ENCODE results near the gene RDX.
"Not testable (repeated sequence)": the region's sequence is repeated elsewhere in the genome, so short reads cannot be mapped to it uniquely, and the experiment has no call there.

RDX gene

DNA sequence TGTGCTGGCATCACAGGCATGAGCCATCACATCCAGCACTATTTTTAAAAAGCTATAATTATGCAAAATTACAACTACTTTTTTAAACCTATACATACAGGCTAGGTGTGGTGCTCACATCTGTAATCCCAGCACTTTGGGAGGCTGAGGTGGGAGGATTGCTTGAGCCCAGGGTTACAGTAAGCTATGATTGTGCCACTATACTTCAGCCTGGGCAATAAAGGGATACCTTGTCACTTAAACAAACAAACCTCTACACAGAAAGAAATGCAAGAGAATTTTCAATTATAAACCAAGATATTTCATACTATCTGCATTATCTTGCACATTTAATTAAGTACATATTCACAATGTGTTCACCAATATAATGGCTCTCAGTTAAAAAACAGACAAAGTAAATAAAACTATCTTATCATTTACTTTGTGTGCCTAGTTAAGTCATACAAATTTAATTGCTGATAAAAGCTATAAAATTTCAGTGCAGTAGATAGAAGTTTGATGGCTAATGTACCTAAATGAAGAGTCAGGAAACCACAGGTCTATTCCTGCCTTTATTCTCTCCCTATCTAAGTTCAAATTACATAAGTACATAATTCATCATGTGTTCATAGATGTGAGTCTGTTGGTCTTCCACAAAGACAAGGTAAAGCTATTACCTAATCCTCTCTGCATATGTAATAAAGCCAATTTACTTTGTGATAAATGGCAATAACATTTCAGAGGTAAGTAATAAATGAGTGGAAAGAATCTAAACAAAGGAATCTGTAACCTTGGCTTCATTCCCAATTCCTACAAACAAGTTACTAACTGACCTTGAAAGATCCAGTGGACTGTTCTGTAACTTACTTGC is 9.0 kb upstream of the RDX start:
- DNase-seq (ENCODE audit: low read depth) = no peak

DNA sequence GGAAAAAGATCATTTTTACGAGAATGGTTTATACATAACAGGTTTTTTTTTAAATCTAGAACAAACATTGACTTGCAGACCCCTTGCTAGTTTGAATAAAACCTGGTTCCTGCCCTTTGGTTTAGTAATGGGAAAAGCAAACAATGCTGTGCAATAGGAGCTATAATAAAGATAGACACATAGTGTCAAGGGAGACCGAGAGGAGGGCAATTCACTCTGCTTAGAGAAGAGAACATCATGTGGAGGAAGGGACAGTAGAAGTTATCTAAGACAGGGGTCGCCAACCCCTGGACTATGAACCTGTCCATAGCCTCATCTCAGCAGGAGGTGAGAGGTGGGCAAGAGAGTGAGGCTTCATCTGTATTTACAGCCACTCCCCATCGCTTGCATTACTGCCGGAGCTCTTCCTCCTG is 7.0 kb upstream of the RDX start:
- no peak for DNase-seq (ENCODE audit: low read depth)

DNA sequence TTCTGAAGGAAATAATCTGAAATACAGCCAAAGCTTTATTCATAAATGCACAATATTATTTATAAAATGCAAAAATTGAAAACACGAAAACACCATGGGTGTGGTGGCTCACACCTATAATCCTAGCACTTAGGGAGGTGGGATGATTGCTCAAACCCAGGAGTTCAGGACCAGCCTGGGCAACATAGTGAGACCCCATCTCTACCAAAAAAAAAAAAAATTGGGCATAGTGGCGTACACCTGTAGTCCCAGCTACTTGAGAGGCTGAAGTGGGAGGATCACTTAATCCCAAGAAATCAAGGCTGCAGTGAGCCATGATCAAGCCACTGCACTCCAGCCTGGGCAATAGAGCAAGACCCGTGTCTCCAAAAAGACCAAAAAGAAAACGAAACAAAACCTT is 5.2 kb upstream of the RDX start:
- no peak for DNase-seq (ENCODE audit: low read depth)

DNA sequence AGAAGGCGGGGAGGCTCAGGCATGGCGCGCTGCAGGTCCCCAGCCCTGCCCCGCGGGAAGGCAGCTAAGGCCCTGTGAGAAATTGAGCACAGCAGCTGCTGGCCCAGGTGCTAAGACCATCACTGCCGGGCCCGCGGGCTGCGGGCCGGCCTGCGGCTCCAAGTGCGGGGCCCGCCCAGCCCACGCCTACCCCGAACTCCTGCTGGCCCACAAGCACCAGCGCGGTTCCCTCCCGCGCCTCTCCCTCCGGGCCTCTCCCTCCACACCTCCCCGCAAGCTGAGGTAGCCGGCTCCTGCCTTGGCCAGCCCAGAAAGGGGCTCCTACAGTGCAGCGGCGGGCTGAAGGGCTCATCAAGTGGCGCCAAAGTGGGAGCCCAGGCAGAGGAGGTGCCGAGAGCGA is 4.6 kb upstream of the RDX start:
- no peak for DNase-seq (ENCODE audit: low read depth)

DNA sequence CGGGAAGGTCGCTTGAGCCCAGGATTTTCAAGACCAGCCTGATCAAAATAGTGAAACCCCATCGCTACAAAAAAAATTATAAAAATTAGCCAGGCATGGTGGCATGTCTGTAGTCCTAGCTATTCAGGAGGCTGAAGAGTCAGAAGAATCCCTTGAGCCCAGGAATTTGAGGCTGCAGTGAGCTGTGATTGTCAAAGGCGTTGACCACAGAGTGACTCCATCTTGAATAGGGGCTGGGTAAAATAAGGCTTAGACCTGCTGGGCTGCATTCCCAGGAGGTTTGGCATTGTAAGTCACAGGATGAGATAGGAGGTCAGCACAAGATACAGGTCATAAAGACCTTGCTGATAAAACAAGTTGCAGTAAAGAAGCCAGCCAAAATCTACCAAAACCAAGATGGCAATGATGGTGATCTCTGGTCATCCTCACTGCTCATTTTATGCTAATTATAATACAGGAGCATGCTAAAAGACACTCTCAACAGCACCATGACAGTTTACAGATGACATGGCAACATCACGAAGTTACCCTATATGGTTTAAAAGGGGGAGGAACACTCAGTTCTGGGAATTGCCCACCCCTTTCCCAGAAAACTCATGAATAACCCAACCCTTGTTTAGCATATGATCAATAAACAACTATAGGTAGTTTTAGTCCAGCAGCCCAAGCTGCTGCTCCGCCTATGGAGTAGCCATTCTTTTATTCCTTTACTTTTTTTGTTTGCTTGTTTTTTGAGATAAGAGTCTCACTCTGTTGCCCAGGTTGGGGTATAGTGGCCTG is 2.8 kb upstream of the RDX start:
- DNase-seq (ENCODE audit: low read depth) = no peak

DNA sequence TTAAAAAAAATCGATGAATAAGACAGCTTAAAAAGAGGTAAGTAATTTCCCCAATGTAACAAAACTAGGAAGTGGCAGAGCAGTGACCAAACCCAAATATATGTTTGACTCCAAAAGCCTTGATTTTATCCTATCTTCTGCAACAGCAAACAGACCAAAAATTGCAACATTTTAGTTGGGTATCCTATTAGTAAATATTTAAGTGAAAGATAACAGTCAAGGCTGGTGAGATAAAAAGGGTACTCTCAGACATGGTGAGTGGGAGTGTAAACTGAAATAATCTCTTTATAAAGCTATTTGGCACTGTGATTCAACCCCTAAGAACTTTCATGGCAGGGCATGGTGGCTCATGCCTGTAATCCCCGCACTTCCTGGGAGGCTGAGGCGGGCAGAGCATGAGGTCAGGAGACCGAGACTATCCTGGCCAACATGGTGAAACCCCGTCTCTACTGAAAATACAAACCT is 1.9 kb upstream of the RDX start:
- DNase-seq (ENCODE audit: low read depth) = no peak

DNA sequence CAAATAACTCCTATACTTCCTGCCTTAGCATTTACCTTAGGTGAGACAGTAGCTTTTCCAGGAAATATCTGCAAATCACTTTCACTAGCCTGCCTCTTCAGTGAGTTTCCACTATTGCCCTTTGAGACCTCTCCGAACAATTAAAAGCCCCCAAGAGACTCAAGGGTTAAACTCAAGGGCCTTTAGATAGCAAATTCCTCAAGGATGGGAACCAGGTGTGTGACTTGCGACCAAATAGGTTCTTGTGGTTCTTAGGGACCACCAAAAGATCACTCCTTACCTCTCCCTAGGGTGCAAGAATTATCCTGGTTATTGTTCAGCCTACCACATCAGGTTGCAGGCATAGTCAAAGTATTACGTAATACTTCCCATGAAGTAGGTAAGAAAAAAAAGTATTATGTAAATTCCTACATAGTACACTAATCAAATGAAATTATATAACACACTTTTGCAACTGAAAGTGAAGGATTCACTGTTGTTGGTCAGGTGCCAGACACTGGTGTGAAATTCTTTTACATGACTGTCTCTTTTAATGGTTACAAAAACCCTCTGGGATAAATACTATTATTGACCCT is 1.4 kb upstream of the RDX start:
- no peak for DNase-seq (ENCODE audit: low read depth)

DNA sequence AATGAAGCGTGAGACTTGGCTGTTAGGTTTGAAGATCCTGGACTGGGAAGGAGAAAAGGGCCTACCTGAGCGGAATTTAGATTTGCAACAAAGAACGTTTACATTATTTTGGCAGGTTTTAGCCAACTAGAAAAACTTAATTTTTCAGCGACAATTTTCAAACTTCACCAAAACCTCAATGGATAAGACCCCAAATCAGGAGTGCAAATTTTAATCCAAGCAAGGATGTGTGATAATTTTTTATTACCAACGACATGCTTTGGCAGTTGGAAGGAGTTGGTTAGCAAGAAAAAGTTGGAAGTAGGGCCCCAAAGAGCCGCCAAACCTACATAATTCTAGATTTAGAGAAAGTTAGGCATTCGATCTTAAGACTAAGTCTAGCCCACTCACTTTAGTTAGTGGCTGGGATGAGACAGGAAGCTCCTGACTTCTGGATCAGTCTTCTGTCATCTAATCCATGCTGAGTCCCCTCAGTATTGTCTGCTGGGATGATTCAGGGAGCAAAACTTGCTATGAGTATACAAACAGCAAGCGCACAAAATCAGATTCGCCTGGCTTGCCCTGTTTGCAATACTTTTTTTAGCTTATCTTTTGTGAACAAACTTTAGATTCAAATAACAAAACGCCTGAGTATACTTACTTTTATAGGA is 787 bp upstream of the RDX start:
- DNase-seq (ENCODE audit: low read depth) = no peak

DNA sequence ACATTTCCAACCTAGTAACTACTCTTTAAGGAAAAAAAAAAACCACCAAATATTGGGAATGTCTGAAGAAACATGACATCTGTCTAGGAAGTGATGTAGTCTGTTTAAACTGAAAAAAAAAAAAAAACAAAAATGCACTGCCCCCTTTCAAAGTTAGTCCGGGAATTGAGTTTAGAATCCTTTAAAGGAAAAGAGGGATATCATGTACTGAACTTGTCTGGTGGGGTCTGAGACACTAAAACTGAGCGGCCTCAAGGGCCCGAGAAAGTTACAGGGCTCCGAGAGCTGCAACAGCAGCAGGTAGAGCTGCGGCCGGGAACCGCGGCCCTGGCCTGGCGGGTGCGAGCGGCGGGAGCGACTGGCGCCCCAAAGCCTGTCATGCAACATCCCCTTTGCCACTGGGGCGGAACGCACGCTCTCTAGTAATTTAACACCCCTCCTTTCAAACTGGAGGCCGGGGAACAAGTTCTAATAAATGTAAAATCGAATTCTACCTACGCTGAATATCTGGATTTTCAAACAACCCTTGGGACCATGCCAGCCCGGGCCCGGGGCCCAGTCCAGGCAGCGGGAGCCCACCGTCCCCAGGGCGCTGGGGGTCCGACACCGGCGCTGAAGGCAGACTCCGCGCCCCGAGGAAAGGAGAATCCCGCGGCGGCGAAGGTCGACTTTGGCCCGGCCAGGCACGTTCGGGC is 736 bp downstream of the RDX start:
- DNase-seq (ENCODE audit: low read depth) = peak; percentile 25

DNA sequence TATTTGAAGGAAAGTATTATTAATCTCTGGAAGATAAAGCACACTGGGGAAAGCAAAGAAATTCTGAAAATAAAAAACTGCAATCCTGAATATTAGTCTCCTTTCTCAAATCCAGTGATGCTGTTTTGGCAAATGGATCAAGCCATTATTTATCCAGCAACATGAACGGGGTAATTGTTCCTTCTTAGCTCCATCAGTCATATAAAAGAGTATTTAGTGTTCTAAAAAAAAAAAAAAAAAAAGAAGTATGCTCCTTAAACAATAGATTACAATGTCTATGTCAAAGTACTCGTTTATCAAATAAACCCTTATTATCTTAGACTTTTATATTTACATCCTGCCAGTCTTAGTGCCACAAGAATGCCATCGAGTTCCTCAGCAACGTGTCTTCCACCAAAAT is 1.3 kb downstream of the RDX start:
- no peak for DNase-seq (ENCODE audit: low read depth)

DNA sequence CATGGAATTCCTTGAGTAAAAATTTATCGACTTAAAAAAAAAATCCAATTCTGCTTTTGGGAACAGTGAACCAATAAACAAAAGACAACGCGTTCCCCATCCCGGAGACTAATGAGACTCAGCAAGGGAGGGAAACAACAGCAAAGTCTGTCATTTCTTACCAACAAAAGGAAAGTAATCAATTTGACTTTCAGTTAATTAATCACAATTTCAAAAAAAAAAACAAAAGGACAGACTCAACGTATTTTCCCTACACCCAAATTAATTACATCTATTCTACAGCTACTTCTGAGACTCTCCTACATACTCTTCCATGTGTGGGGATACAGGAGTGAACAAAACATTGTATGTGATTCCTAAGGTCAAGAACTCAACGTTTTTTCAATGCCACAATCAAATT is 1.9 kb downstream of the RDX start:
- no peak for DNase-seq (ENCODE audit: low read depth)

DNA sequence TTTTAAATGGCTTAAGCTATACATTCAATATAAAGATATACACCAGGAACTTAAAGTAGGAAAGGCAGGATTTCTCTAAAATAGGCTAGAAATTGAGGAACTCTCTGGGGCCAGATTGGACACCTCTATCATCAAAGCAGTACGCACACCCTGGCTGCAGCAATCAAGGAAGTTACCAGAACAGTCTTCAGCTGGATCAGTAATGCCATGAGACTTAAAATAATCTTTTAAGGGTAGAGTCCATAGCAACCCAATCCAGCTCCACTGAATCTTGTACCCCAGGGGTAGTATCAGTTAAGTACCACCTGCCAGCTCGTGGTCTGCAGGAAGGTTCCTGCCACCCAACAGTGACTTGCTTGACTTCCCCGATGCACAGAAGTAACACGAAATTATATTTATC is 3.0 kb downstream of the RDX start:
- no peak for DNase-seq (ENCODE audit: low read depth)

DNA sequence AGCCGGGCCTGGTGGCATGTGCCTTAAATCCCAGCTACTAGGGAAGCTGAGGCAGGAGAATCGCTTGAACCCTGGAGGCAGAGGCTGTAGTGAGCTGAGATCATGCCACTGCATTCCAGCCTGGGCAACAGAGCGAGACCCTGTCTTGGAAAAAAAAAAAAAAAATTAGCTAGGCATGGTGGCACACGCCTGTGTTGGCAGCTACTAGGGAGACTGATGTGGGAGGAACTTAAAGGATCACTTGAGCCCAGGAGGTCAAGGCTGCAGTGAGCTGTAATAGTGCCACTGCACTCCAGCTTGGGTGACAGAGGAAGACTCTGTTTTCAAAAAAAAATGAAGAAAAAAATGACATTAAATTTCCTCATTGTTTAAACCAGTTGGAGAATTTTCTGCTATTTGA is 4.3 kb downstream of the RDX start:
- not testable (repeated sequence) for DNase-seq (ENCODE audit: low read depth)

DNA sequence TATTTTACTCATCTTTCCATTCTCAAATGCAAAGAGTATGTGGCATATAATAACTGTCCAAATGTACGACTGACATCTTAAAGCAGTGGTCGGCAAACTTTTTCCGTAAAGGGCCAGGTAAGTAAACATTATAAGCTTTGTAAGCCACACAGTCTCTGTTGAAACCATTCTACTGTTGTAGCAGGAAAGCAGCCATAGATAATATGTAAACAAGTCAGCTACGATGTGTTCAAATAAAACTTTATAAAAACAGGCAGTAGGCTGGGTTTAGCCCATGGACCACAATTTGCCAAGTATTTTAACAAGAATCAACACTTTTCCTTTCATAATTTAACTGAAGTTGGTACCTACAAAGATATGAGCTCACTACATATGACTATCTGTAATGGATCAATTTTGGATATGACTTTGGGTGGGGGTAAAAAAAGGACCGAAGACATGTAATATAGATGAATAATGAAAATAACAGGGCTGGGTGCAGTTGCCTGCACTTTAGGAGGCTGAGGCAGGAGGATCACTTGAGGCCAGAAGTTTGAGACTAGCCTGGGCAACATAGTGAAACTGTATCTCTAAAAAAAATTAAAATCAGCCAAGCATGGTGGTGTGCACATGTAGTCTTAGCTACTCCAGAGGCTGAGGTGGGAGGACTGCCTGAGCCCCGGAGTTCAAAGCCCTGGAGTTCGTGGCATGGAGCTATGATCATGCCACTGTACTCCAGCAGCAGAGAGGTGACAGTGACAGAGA is 5.7 kb downstream of the RDX start:
- DNase-seq (ENCODE audit: low read depth) = no peak

DNA sequence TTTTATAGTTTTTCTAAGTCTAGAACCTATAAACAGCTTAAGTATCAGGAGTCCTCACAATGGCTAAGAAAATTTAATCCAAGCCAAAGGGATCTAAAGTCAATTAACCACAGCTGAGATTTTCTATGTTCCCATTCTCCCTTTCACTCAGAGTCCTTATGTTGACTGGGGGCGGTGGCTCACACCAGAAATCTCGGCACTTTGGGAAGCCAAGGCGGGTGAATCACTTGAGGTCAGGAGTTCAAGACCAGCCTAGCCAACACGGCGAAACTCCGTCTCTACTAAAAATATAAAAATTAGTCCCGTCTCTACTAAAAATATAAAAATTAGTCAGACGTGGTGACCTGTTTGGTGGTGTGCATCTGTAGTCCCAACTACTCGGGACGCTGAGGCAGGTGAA is 6.9 kb downstream of the RDX start:
- DNase-seq (ENCODE audit: low read depth) = no peak

DNA sequence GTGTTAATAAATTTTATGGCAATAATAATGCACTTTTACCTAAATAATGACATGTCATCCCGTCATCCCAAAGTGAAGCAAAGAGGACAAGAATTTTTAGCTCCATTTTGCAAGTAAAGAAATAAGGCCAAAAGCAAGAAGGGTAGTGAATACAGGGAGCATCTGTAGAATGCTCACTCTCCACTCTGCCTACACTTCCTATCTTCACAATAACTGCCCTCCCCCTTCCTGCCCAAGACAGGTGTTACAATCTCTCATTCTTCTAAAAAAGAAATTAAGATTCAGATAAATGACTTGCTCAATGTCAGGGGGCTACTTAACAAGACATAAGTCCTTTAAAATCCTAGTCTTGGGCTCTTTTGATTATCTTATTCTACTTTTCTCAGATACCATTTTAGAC is 8.9 kb downstream of the RDX start:
- no peak for DNase-seq (ENCODE audit: low read depth)

DNA sequence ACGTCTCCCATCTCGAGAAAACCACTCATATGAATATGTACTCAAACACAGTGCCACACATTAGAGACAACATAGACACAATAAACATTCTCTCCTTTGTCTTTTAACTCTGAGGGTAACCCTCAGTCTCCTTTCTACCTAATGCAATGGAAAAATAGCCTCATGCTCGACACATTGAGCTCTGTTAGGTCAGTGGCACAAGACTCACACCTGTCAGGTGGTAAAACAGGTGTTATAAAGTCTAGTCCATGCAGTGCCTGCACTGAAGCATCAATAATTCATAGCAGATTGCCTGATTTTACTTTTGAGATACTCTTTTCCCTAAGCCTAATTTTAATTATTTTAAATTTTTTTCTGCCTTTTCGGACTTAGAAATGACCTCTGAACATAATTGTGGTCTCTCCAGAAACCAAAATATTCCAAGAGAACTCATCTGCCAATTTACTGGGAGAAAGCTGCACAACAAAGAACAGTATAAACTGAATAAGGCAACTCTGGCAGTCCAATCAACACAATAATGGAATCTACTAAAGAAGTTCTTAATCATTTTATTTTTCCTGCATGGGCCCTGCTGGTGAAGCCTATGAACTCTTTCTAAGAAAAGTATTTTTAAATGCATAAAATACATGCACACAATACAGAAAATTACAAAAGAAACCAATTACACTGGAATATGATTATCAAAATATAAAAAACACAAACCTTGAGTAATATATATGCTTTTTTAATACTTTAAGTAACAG is 9.9 kb downstream of the RDX start:
- no peak for DNase-seq (ENCODE audit: low read depth)

DNA sequence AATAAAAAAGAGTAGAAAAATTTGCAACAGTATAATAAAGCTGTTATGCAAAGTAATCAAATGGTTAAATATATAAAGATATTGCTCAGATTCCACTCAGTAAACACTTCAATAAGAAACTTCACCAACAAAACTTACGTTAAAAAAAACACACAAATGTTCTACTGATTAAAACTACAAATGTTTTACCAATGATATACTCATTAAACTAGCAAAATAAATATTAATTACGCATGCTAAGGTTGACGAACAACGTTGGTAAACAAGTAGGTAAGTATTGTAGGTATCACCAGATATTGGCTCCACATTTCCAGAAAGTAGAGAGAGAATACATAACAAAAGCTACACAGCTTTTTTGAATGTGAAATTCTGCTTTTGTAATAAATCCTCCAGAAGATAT is 12.6 kb downstream of the RDX start:
- DNase-seq (ENCODE audit: low read depth) = no peak

DNA sequence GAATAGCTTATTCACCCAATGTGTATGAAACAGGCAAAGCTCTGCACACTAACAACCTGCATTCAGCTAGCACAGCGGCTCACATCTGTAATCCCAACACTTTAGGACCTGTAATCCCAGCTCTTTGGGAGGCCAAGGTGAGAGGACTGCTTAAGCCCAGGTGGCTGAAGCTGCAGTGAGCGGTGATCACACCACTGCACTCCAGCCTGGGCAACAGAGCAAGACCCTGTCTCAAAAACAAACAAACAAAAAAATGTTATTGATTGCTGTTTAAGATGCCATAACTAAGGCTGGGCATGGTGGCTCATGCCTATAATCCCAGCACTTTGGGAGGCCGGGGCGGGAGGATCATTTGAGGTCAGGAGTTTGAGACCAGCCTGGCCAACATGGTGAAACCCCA is 15.8 kb downstream of the RDX start:
- not testable (repeated sequence) for DNase-seq (ENCODE audit: low read depth)

DNA sequence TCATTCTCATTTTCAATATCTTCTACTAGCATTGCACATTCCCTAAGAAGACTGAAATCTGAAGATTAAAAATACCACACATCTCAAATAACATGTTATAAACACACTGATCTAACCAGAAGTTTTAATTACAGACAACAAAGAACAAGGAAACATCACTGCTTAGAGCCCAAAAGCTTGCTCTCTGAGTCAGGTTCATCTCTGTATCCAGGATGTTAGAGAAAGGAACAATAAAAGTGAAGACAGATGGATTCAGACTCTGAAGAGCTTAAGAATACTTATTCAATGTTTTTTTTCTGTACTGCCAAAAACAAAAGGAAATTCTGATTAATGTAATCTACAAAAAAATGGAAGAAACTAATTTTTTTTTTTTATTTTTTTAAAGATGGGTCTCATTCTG is 16.5 kb downstream of the RDX start:
- DNase-seq (ENCODE audit: low read depth) = no peak

DNA sequence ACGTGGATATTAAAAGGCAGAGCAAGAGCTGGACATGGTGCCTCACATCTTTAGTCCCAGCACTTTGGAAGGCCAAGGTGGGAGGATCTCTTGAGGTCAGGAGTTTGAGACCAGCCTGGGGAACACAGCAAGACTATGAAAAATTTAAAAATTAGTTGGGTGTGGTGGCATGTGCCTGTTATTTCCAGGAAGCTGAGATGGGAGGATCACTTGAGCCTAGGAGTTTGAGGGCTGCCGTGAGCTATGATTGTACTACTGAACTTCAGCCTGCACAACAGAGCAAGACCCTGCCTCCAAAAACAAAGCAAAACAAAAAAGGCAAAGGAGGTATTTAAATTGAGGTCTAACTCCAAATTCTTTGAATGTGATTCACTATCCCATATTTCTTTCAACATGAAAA is 23.5 kb downstream of the RDX start:
- no peak for DNase-seq (ENCODE audit: low read depth)
